LNCAP (cell line): ENCODE data around the gene GLT6D1.

Source experiments
- TF ChIP-seq, protein P1 (sequence below): fragments of 450-650 bp; IDR thresholded peaks from 2 replicates; pipeline ENCODE4 v1.5.1; 2017; ENCODE audit warnings: mild to moderate bottlenecking

The GLT6D1 gene, protein sequence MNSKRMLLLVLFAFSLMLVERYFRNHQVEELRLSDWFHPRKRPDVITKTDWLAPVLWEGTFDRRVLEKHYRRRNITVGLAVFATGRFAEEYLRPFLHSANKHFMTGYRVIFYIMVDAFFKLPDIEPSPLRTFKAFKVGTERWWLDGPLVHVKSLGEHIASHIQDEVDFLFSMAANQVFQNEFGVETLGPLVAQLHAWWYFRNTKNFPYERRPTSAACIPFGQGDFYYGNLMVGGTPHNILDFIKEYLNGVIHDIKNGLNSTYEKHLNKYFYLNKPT

GRCh38 chr9:135639196-135639595 is at the start of gene GLT6D1:
Gene GLT6D1, minus strand, starts transcription at chr9:135639540. Its CDS starts 353 bp downstream, at chr9:135639187.
- TF ChIP-seq, protein P1, sequence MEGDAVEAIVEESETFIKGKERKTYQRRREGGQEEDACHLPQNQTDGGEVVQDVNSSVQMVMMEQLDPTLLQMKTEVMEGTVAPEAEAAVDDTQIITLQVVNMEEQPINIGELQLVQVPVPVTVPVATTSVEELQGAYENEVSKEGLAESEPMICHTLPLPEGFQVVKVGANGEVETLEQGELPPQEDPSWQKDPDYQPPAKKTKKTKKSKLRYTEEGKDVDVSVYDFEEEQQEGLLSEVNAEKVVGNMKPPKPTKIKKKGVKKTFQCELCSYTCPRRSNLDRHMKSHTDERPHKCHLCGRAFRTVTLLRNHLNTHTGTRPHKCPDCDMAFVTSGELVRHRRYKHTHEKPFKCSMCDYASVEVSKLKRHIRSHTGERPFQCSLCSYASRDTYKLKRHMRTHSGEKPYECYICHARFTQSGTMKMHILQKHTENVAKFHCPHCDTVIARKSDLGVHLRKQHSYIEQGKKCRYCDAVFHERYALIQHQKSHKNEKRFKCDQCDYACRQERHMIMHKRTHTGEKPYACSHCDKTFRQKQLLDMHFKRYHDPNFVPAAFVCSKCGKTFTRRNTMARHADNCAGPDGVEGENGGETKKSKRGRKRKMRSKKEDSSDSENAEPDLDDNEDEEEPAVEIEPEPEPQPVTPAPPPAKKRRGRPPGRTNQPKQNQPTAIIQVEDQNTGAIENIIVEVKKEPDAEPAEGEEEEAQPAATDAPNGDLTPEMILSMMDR = no peak

DNA sequence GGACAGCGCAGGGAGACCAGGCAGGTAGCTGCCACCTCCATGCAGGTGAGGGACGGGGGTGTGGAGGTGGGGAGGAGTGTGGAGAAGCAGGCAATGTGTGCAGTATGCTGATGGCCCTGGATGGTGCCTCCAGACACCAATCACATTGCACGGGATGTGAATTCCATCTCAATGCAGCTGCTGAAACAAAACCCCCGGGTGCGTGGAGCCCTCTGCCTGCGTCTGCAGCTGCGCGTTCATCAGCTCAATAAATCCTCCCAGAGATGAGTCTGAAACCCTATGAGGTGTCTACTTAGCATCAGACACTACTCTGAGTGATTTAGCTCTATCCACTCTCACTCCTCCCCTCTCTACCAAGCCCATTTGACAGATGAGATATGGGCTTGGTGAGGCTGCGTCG is 49.7 kb upstream of the GLT6D1 start:
- TF ChIP-seq, protein P1 = no peak

DNA sequence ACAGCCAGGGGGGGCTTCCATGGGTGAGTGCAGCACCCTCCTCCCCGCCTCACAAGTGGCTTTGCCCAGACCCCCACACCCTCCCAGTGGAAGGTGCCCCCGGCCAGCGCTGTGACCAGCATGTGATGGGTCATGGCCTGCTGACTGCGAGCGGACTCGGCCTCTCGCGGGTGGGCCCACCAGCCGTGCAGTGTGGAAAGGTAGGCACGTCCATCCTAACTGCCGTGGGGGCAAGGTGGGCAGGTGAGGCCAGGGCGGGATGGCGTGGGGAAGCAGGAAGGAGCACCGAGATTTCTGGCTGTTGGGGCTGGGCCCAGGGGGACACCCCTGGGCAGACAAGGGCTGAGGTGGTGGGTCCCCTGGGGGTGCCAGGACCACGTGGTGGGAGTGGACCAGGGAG is 47.9 kb upstream of the GLT6D1 start:
- TF ChIP-seq, protein P1 = no peak

DNA sequence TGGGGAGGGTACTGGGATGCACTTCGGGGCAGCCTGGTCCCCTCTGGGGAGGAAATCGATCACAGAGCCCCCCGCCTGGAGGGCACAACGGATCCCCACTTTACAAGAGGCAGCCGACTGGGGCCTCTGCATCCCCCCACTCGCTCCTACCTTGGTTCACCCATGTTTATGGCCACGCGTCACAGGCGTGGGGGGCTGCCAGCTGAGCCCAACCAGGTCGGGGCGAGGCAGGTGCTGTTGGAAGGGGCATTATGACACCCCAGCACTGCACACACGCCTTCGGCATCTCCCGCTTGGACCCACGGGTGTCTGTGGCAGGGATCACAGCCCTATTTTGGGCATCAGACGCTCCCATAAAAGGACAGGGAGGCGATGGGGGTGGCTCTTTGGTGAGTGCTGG is 45.4 kb upstream of the GLT6D1 start:
- TF ChIP-seq, protein P1 = no peak

DNA sequence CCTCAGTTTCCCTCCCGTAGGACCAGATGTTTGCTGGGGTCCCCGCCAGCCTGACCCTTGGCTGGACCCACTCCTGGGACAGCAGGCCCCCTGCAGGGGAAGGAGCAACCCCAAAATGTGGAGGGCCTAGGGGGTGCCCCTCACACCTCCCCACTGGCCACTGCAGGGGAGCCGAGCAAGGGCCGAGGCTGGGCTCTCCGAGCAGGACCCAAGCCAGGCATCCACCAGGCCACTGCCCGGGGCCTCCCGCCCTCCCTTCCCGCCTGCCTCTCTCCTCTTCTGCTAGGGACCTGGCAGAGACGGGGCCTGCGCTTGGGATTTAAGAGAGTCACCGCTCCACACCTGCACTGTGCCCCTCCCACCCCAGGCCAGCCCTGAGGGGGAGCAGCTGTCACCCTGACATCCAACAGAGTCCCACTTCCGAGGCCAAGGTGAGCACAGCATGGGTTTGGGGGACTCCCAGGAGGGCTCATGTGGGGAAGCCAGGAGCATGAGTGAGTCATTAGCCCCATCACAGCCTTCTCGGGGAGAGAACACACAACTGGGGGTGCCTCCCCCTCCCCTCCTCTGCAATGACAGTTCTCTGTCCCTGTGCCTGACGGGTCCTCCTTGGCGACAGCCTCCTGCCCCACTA is 44.2 kb upstream of the GLT6D1 start:
- TF ChIP-seq, protein P1 = no peak

- TF ChIP-seq, protein P1 = no peak
These were observed 41.8 kb upstream of the GLT6D1 start for GRCh38 chr9:135681161-135681560.

- TF ChIP-seq, protein P1 = no peak
These were observed 40.7 kb upstream of the GLT6D1 start for GRCh38 chr9:135680056-135680455.
